HCT116 (cell line): ENCODE measurements around the gene PCP4. TPM values are rescaled to one million over a fixed set of nuclear protein-coding genes. Genes with fewer than 3 reads are reported as not detected.

Experiments used
- ATAC-seq: fragments of 200-7000 bp; cut with Tn5 transposase; 2 replicates; pipeline ENCODE4 v1.9.1; 2020; ENCODE audit warnings: mild to moderate bottlenecking, moderate library complexity
- BruUV-seq: library from RNA; stranded (reverse); fragments of 400-500 nt; replicated peaks from 2 replicates; lab custom pipeline; 2021; lab: Mats Ljungman, UMichigan
- CTCF ChIA-PET: fragments of 300-600 bp; sonication (Branson Sonifier 250); formaldehyde crosslinking; loops from one replicate; lab custom pipeline; 2021; ENCODE audit warnings: antibody characterized with exemption; lab: Charles Lee
- POLR2A ChIA-PET: fragments of 300-600, 350-600 bp; sonication (Branson Sonifier 250); formaldehyde crosslinking; loops from one replicate; lab custom pipeline; 2021; ENCODE audit warnings: antibody characterized with exemption; lab: Charles Lee
- RAD21 ChIA-PET, 2 experiments: fragments of 300-600 bp; sonication (Branson Sonifier 250); formaldehyde crosslinking; loops; one replicate each; lab custom pipeline; 2023; ENCODE audit warnings: low total read pairs in 2 of 2; ENCODE audit not compliant: uncharacterized antibody in 2 of 2, unreplicated experiment in 2 of 2, low non-redundant PET in 1 of 2; lab: Charles Lee
- DNase-seq: peaks from one replicate; pipeline ENCODE4 v3.0.0-alpha.2; 2010; ENCODE audit warnings: low read depth, low spot score
- H2AFZ ChIP-seq: fragments of 200-600 bp; shearing (Covaris generic), sonication (generic); 2 replicates; pipeline ENCODE4 v1.6.1; 2017; ENCODE audit warnings: low read depth, mixed run types, mixed read lengths, antibody characterized with exemption, low read length; ENCODE audit not compliant: poor library complexity, severe bottlenecking
- H3K27ac ChIP-seq: 2 replicates; pipeline ENCODE4 v1.5.1; 2012; ENCODE audit warnings: low read depth, low read length
- H3K27me3 ChIP-seq: fragments of 200-600 bp; sonication (generic); 2 replicates; pipeline ENCODE4 v1.6.1; 2016; ENCODE audit warnings: mixed run types, low read length, mixed read lengths; ENCODE audit not compliant: insufficient read depth
- H3K36me3 ChIP-seq, 2 experiments: fragments of 200-500 bp in 1 of 2; fragments of 200-600 bp in 1 of 2; sonication (Bioruptor generic) in 1 of 2; sonication (generic) in 1 of 2; 2 replicates each; pipeline versions ENCODE4 v1.5.1 to v1.6.1; 2014 to 2016; ENCODE audit warnings: low read length in 2 of 2, inconsistent platforms in 1 of 2, mixed read lengths in 1 of 2, mixed run types in 1 of 2; ENCODE audit not compliant: insufficient read depth in 2 of 2, control insufficient read depth in 1 of 2
- H3K4me1 ChIP-seq, 2 experiments: fragments of 200-600 bp in 1 of 2; sonication (generic) in 1 of 2; 2 replicates each; pipeline versions ENCODE4 v1.5.1 to v1.6.1; 2012 to 2017; ENCODE audit warnings: low read length in 2 of 2, inconsistent platforms in 1 of 2, mild to moderate bottlenecking in 1 of 2, mixed read lengths in 1 of 2, mixed run types in 1 of 2, moderate library complexity in 1 of 2; ENCODE audit not compliant: insufficient read depth in 2 of 2, control insufficient read depth in 1 of 2
- H3K4me2 ChIP-seq: fragments of 200-600 bp; sonication (generic); 2 replicates; pipeline ENCODE4 v1.6.1; 2017; ENCODE audit warnings: mixed run types, low read length, mixed read lengths
- H3K4me3 ChIP-seq, 2 experiments: fragments of 200-600 bp in 1 of 2; sonication (generic) in 1 of 2; replicated peaks in 1 of 2; 2 replicates each; pipeline ENCODE4 v1.5.1; 2011 to 2016; ENCODE audit warnings: low read length in 2 of 2, control low read depth in 1 of 2, low read depth in 1 of 2, mild to moderate bottlenecking in 1 of 2, mixed read lengths in 1 of 2, mixed run types in 1 of 2
- H3K79me2 ChIP-seq: fragments of 200-600 bp; sonication (generic); 2 replicates; pipeline ENCODE4 v1.6.1; 2017; ENCODE audit warnings: mild to moderate bottlenecking, mixed run types, low read length, moderate library complexity, mixed read lengths; ENCODE audit not compliant: insufficient read depth
- H3K9ac ChIP-seq: fragments of 200-600 bp; sonication (generic); 2 replicates; pipeline ENCODE4 v1.6.1; 2016; ENCODE audit warnings: low read length, mixed read lengths
- H3K9me2 ChIP-seq: fragments of 200-600 bp; sonication (generic), shearing (Covaris generic); 2 replicates; pipeline ENCODE4 v1.6.1; 2017; ENCODE audit warnings: mixed run types, mild to moderate bottlenecking, moderate library complexity; ENCODE audit not compliant: insufficient read depth
- H3K9me3 ChIP-seq, 2 experiments: fragments of 200-500 bp in 1 of 2; fragments of 200-600 bp in 1 of 2; sonication (Bioruptor generic) in 1 of 2; sonication (generic) in 1 of 2; 2 replicates each; pipeline ENCODE4 v1.6.1; 2014 to 2017; ENCODE audit warnings: low read length in 2 of 2, mixed read lengths in 2 of 2, inconsistent platforms in 1 of 2, low read depth in 1 of 2, mild to moderate bottlenecking in 1 of 2, mixed run types in 1 of 2, moderate library complexity in 1 of 2; ENCODE audit not compliant: control insufficient read depth in 1 of 2, insufficient read depth in 1 of 2
- H4K20me1 ChIP-seq: fragments of 200-600 bp; sonication (generic), shearing (Covaris generic); 2 replicates; pipeline ENCODE4 v1.6.1; 2017; ENCODE audit warnings: mixed run types, mild to moderate bottlenecking, moderate library complexity; ENCODE audit not compliant: insufficient read depth
- ATF3 ChIP-seq: IDR thresholded peaks from 2 replicates; pipeline ENCODE4 v1.6.1; 2012
- EGR1 ChIP-seq: IDR thresholded peaks from 2 replicates; pipeline ENCODE4 v1.6.1; 2012; ENCODE audit warnings: low read depth
- ELF1 ChIP-seq: IDR thresholded peaks from 2 replicates; pipeline ENCODE4 v1.6.1; 2012; ENCODE audit warnings: low read depth, borderline replicate concordance
- EZH2phosphoT487 ChIP-seq: fragments of 200-600 bp; IDR thresholded peaks from 2 replicates; pipeline ENCODE4 v1.6.1; 2018; ENCODE audit warnings: antibody characterized with exemption, borderline replicate concordance
- FOSL1 ChIP-seq: IDR thresholded peaks from 2 replicates; pipeline ENCODE4 v1.6.1; 2012; ENCODE audit warnings: low read depth
- MAX ChIP-seq: IDR thresholded peaks from 2 replicates; pipeline ENCODE4 v1.6.1; 2012
- POLR2A ChIP-seq: IDR thresholded peaks from 2 replicates; pipeline ENCODE4 v1.7.0; 2011; ENCODE audit warnings: borderline replicate concordance; ENCODE audit not compliant: insufficient read depth, insufficient read length; ENCODE audit errors: extremely low read depth
- SIN3A ChIP-seq: IDR thresholded peaks from 2 replicates; pipeline ENCODE4 v1.6.1; 2012; ENCODE audit warnings: low read depth
- TCF7L2 ChIP-seq: IDR thresholded peaks from 2 replicates; pipeline ENCODE4 v1.7.0; 2011; ENCODE audit warnings: borderline replicate concordance, inconsistent platforms; ENCODE audit not compliant: insufficient read depth, insufficient read length; ENCODE audit errors: extremely low read depth
- ZBTB33 ChIP-seq: IDR thresholded peaks from 2 replicates; pipeline ENCODE4 v1.6.1; 2011; ENCODE audit warnings: mild to moderate bottlenecking, low read length, moderate library complexity; ENCODE audit not compliant: insufficient replicate concordance; ENCODE audit errors: extremely low read depth
- intact Hi-C: fragments of 100-400 bp; cut with micrococcal nuclease; formaldehyde crosslinking; loops from 2 replicates; pipeline ENCODE4 v1.10.0; 2022
- total RNA-seq: library from RNA; stranded (reverse); gene quantifications from one replicate; pipeline ENCODE4 v1.2.1, GENCODE V29; 2021; ENCODE audit not compliant: unreplicated experiment

PCP4 gene
- total RNA-seq, 1 experiment from 2014 or later = not detected

GRCh38 chr21:39961251-39961650 lies 94.0 kb downstream of the PCP4 start:
- Histone ChIP-seq H3K79me2 (no peaks in the 10 kb centered on the region), H3K27me3 (no peaks in the 10 kb centered on the region), H3K9ac (no peak overlapping the region), H3K4me3 (no peak overlapping the region), H3K4me2 (no peak overlapping the region), H3K9me2 (no peaks in the 10 kb centered on the region), H3K36me3 (no peaks in the 10 kb centered on the region), H2AFZ (no peak overlapping the region), H3K27ac (no peak overlapping the region), H3K9me3 (peaks cover 0 to 25% of the 10 kb centered on the region in 2 experiments; a peak in 2 of 4 replicates), H3K4me1 (no peaks in the 10 kb centered on the region), H4K20me1 (no peaks in the 10 kb centered on the region)
- intact Hi-C loops = no loop called here
- ChIA-PET POLR2A (no interaction called here), RAD21 (no interaction called here), CTCF (no interaction called here)
- no TSS peak for BruUV-seq
- no peak for ATAC-seq
- no peak for DNase-seq
- TF ChIP-seq ZBTB33 (no peak), FOSL1 (no peak), SIN3A (no peak), ELF1 (no peak)

- no peaks in the 10 kb centered on the region for H3K27me3 ChIP-seq
- H3K79me2 ChIP-seq = no peaks in the 10 kb centered on the region
- CTCF ChIA-PET = no interaction called here
- no TSS peak for BruUV-seq
- H3K9me2 ChIP-seq = no peaks in the 10 kb centered on the region
- intact Hi-C loops = no loop called here
- DNase-seq = no peak
- H3K36me3 ChIP-seq = no peaks in the 10 kb centered on the region
- no peaks in the 10 kb centered on the region for H4K20me1 ChIP-seq
- no peak for TF ChIP-seq ATF3
- TF ChIP-seq MAX = no peak
- TF ChIP-seq EGR1 = no peak
- TF ChIP-seq POLR2A = no peak
- TF ChIP-seq EZH2phosphoT487 = no peak
- TF ChIP-seq ZBTB33 = no peak
- no peak for TF ChIP-seq TCF7L2
- no peak overlapping the region for H3K9ac ChIP-seq
- no peak overlapping the region for H3K4me2 ChIP-seq
- no peak overlapping the region for H3K27ac ChIP-seq
- peaks cover 0 to 28% of the 10 kb centered on the region in 2 experiments; a peak in 2 of 4 replicates for H3K9me3 ChIP-seq
- ATAC-seq = no peak
- POLR2A ChIA-PET = no interaction called here
- no peak overlapping the region for H3K4me3 ChIP-seq
- RAD21 ChIA-PET = no interaction called here
- H3K4me1 ChIP-seq = no peaks in the 10 kb centered on the region
- no peak overlapping the region for H2AFZ ChIP-seq
These were observed 97.8 kb downstream of the PCP4 start for GRCh38 chr21:39965026-39965425.
